ENCODE results near the gene ERRFI1.
A peak's percentile ranks its signal among the peaks of the same experiment; 100 is the strongest.

GRCh38 chr1:8010080-8010664 is 15.9 kb downstream of the ERRFI1 start:
- no peak for TF ChIP-seq TAF1 (conservative IDR thresholded peaks at IDR 0.05)
- TF ChIP-seq CTCF (IDR thresholded peaks at IDR 0.05; ENCODE audit: low read depth, low read length, missing input control), result no peak
- no peak for TF ChIP-seq RAD21 (IDR thresholded peaks at IDR 0.05)
- TF ChIP-seq MAX (IDR thresholded peaks at IDR 0.05), result no peak
- peak; percentile 17 for TF ChIP-seq REST (IDR thresholded peaks at IDR 0.05)
- TF ChIP-seq FOXA2 (IDR thresholded peaks at IDR 0.05), result no peak
- no peak for TF ChIP-seq YY1 (IDR thresholded peaks at IDR 0.05)
- no peak for TF ChIP-seq ZBTB33 (IDR thresholded peaks at IDR 0.05)
- TF ChIP-seq GABPA (IDR thresholded peaks at IDR 0.05 in 1 of 2, conservative IDR thresholded peaks at IDR 0.05 in 1 of 2), result no peak
- TF ChIP-seq ATF3 (IDR thresholded peaks at IDR 0.05), result no peak
- peak; percentile 43 for TF ChIP-seq NR2F2 (IDR thresholded peaks at IDR 0.05)

Data from liver (tissue), 3 donors.